Body of pancreas (tissue), 4 donors: ENCODE measurements around the gene TSPAN32. TPM values are rescaled to one million over a fixed set of nuclear protein-coding genes. Genes with fewer than 3 reads are reported as not detected.
"Not testable (repeated sequence)": the region's sequence is repeated elsewhere in the genome, so short reads cannot be mapped to it uniquely, and the experiment has no call there.

Experiments used
- ATAC-seq: fragments of 150-250 bp; one replicate; pipeline ENCODE4 v1.9.1; 2016
- DNase-seq, 4 donors: peaks; one replicate each; pipeline ENCODE4 v3.0.0-alpha.2; 2019
- H3K27ac ChIP-seq, 4 donors: fragments of 200-600 bp; sonication (generic); 1 replicate in 3 of 4; 2 replicates in 1 of 4; pipeline versions ENCODE4 v1.5.1 to v1.6.1; 2016 to 2019; ENCODE audit warnings: mild to moderate bottlenecking in 1 of 4, mixed read lengths in 1 of 4, moderate library complexity in 1 of 4
- H3K27me3 ChIP-seq, 2 donors: fragments of 200-600 bp; sonication (generic); one replicate each; pipeline ENCODE4 v1.6.0; 2016; ENCODE audit warnings: mild to moderate bottlenecking in 1 of 2
- H3K36me3 ChIP-seq, 2 donors: fragments of 200-600 bp; sonication (generic); replicated peaks in 1 of 2; 2 replicates each; pipeline ENCODE4 v1.5.1; 2016; ENCODE audit warnings: low read depth in 2 of 2; ENCODE audit not compliant: insufficient read depth in 1 of 2
- H3K4me1 ChIP-seq: fragments of 200-600 bp; sonication (generic); one replicate; pipeline ENCODE4 v1.6.0; 2016
- H3K4me3 ChIP-seq, 2 donors: fragments of 200-600 bp; sonication (generic); 1 replicate in 1 of 2; 2 replicates in 1 of 2; pipeline ENCODE4 v1.5.1; 2016 to 2019
- H3K9me3 ChIP-seq, 3 donors: fragments of 200-600 bp; sonication (generic); 1 replicate in 2 of 3; 2 replicates in 1 of 3; pipeline ENCODE4 v1.5.1; 2016
- CTCF ChIP-seq, 7 experiments: fragments of 450-650 bp in 4 of 7; fragments of 200-600 bp in 3 of 7; sonication (generic) in 3 of 7; IDR thresholded peaks; one replicate each; pipeline ENCODE4 v1.5.1; 2016 to 2019; ENCODE audit warnings: antibody characterized with exemption in 7 of 7
- POLR2A ChIP-seq, 3 donors: fragments of 450-650 bp; IDR thresholded peaks; one replicate each; pipeline ENCODE4 v1.6.1; 2016; ENCODE audit warnings: antibody characterized with exemption in 3 of 3, mild to moderate bottlenecking in 2 of 3
- WGBS, 2 donors: methylation state at CpG; one replicate each; pipeline ENCODE4 v1.1.5; 2017; 5-methylcytosine and 5-hydroxymethylcytosine counted together
- intact Hi-C: fragments of 100-400 bp; cut with DNase I; formaldehyde crosslinking; loops from one replicate; pipeline ENCODE4 v1.15.1; 2023
- total RNA-seq, 2 donors: library from RNA; depleted of rRNA; stranded (reverse); fragments of >200 nt; gene quantifications; one replicate each; pipeline ENCODE4 v1.1.0, GENCODE V29; 2016

TSPAN32 gene
- total RNA-seq, 2 donors from 2014 or later: 5.9 TPM; not detected in 1

- H3K9me3 ChIP-seq: no peaks in the 10 kb centered on the region
- 86 to 89% methylated on average over 10 to 15 of the region's 15 CpGs for WGBS, 2 donors
- TF ChIP-seq POLR2A (IDR thresholded peaks at IDR 0.05): no peak
- TF ChIP-seq CTCF (IDR thresholded peaks at IDR 0.05): no peak
- no peaks in the 10 kb centered on the region for H3K36me3 ChIP-seq
- H3K27ac ChIP-seq: no peak overlapping the region
- no peaks in the 10 kb centered on the region for H3K27me3 ChIP-seq
- H3K4me3 ChIP-seq: no peak overlapping the region
- H3K4me1 ChIP-seq: peaks cover 12% of the 10 kb centered on the region
- intact Hi-C loops: no loop called here
- DNase-seq (no peak), ATAC-seq (no peak)
Measured at GRCh38 chr11:2363577-2364370, 62.0 kb downstream of the TSPAN32 start.

- peaks cover 12% of the 10 kb centered on the region for H3K4me1 ChIP-seq
- intact Hi-C loops, H3K27ac ChIP-seq, DNase-seq, H3K9me3 ChIP-seq, H3K36me3 ChIP-seq, H3K27me3 ChIP-seq, ATAC-seq, H3K4me3 ChIP-seq: not testable (repeated sequence)
- 89 to 90% methylated on average over 12 of the region's 12 CpGs for WGBS, 2 donors
Measured at GRCh38 chr11:2364386-2364785, 62.6 kb downstream of the TSPAN32 start.

- 82 to 84% methylated on average over 9 to 16 of the region's 16 CpGs for WGBS, 2 donors
- Histone ChIP-seq H3K4me1 (peaks cover 6% of the 10 kb centered on the region), H3K27ac (no peak overlapping the region), H3K4me3 (no peak overlapping the region), H3K36me3 (no peaks in the 10 kb centered on the region), H3K9me3 (no peaks in the 10 kb centered on the region), H3K27me3 (no peaks in the 10 kb centered on the region)
- no peak for ATAC-seq
- intact Hi-C loops: no loop called here
- DNase-seq: no peak
- TF ChIP-seq POLR2A (IDR thresholded peaks at IDR 0.05) (no peak), CTCF (IDR thresholded peaks at IDR 0.05) (no peak)
Measured at GRCh38 chr11:2365571-2366210, 63.9 kb downstream of the TSPAN32 start.

GRCh38 chr11:2366276-2366675, 64.5 kb downstream of the TSPAN32 start:
- Histone ChIP-seq H3K4me1 (peaks cover 6% of the 10 kb centered on the region), H3K36me3 (no peaks in the 10 kb centered on the region), H3K9me3 (no peaks in the 10 kb centered on the region), H3K27ac (no peak overlapping the region), H3K27me3 (no peaks in the 10 kb centered on the region), H3K4me3 (no peak overlapping the region)
- TF ChIP-seq POLR2A (IDR thresholded peaks at IDR 0.05) (no peak), CTCF (IDR thresholded peaks at IDR 0.05) (no peak)
- 44 to 61% methylated on average over 11 of the region's 11 CpGs for WGBS, 2 donors
- intact Hi-C loops: no loop called here
- DNase-seq: no peak
- peak; percentile 3 for ATAC-seq

- H3K4me1 ChIP-seq: peaks cover 6% of the 10 kb centered on the region
- ATAC-seq (no peak), DNase-seq (no peak)
- H3K27me3 ChIP-seq: no peaks in the 10 kb centered on the region
- H3K36me3 ChIP-seq: no peaks in the 10 kb centered on the region
- no peaks in the 10 kb centered on the region for H3K9me3 ChIP-seq
- TF ChIP-seq POLR2A (IDR thresholded peaks at IDR 0.05) (no peak), CTCF (IDR thresholded peaks at IDR 0.05) (no peak)
- 82 to 91% methylated on average over 7 of the region's 7 CpGs for WGBS, 2 donors
- intact Hi-C loops: no loop called here
- no peak overlapping the region for H3K4me3 ChIP-seq
- H3K27ac ChIP-seq: no peak overlapping the region
Measured at GRCh38 chr11:2366733-2367132, 64.9 kb downstream of the TSPAN32 start.
